ENCODE measurements around the gene PCOLCE2. TPM values are rescaled to one million over a fixed set of nuclear protein-coding genes. Genes with fewer than 3 reads are reported as not detected.
"Not testable (repeated sequence)": the region's sequence is repeated elsewhere in the genome, so short reads cannot be mapped to it uniquely, and the experiment has no call there.

Gene PCOLCE2
- total RNA-seq, 4 donors from 2014 or later, result 5.3 to 27.4 (median 9.1) TPM

- H3K4me3 ChIP-seq, result no peak overlapping the region
- H3K27me3 ChIP-seq, result no peaks in the 10 kb centered on the region
- no peaks in the 10 kb centered on the region for H3K36me3 ChIP-seq
- H3K9me3 ChIP-seq, result no peaks in the 10 kb centered on the region
- intact Hi-C loops (cut with DNase I; ENCODE audit: low total_unique reads), result no loop called here
- DNase-seq, result no peak
- H3K4me1 ChIP-seq, result no peaks in the 10 kb centered on the region
- TF ChIP-seq CTCF (IDR thresholded peaks at IDR 0.05), result no peak
- TF ChIP-seq POLR2A (IDR thresholded peaks at IDR 0.05), result no peak
- H3K27ac ChIP-seq, result no peak overlapping the region
Measured at GRCh38 chr3:142878649-142879300, 10.1 kb downstream of the PCOLCE2 start.

- Histone ChIP-seq H3K4me3 (no peak overlapping the region), H3K9me3 (no peaks in the 10 kb centered on the region), H3K27ac (no peak overlapping the region), H3K36me3 (no peaks in the 10 kb centered on the region), H3K4me1 (no peaks in the 10 kb centered on the region), H3K27me3 (no peaks in the 10 kb centered on the region)
- no peak for DNase-seq
- no peak for TF ChIP-seq POLR2A (IDR thresholded peaks at IDR 0.05)
- TF ChIP-seq CTCF (IDR thresholded peaks at IDR 0.05), result no peak
- intact Hi-C loops (cut with DNase I; ENCODE audit: low total_unique reads), result no loop called here
Measured at GRCh38 chr3:142876417-142876816, 12.5 kb downstream of the PCOLCE2 start.

GRCh38 chr3:142875583-142876207, 13.2 kb downstream of the PCOLCE2 start:
- Histone ChIP-seq H3K27me3 (no peaks in the 10 kb centered on the region), H3K4me1 (no peaks in the 10 kb centered on the region), H3K4me3 (no peak overlapping the region), H3K36me3 (no peaks in the 10 kb centered on the region), H3K27ac (no peak overlapping the region), H3K9me3 (no peaks in the 10 kb centered on the region)
- DNase-seq, result no peak
- TF ChIP-seq CTCF (IDR thresholded peaks at IDR 0.05), result no peak
- TF ChIP-seq POLR2A (IDR thresholded peaks at IDR 0.05), result no peak
- intact Hi-C loops (cut with DNase I; ENCODE audit: low total_unique reads), result no loop called here

GRCh38 chr3:142875099-142875498, 13.8 kb downstream of the PCOLCE2 start:
- TF ChIP-seq POLR2A (IDR thresholded peaks at IDR 0.05) (no peak), CTCF (IDR thresholded peaks at IDR 0.05) (no peak)
- Histone ChIP-seq H3K27ac (no peak overlapping the region), H3K4me3 (no peak overlapping the region), H3K4me1 (no peaks in the 10 kb centered on the region), H3K27me3 (no peaks in the 10 kb centered on the region), H3K36me3 (no peaks in the 10 kb centered on the region), H3K9me3 (no peaks in the 10 kb centered on the region)
- intact Hi-C loops (cut with DNase I; ENCODE audit: low total_unique reads), result no loop called here
- no peak for DNase-seq

GRCh38 chr3:142868382-142868781, 20.5 kb downstream of the PCOLCE2 start:
- H3K36me3 ChIP-seq; H3K4me1 ChIP-seq; H3K27me3 ChIP-seq; DNase-seq; intact Hi-C loops (cut with DNase I; ENCODE audit: low total_unique reads); H3K27ac ChIP-seq; H3K4me3 ChIP-seq; H3K9me3 ChIP-seq: not testable (repeated sequence)

All from uterus (tissue), 4 donors.